HG03439 (cell line): ENCODE data around the gene KATNAL2.

Experiments
- ATAC-seq: cut with Tn5 transposase; IDR thresholded peaks from one replicate; pipeline ENCODE4 v1.9.1; 2021; ENCODE audit warnings: mild to moderate bottlenecking, moderate library complexity; ENCODE audit not compliant: unreplicated experiment

The KATNAL2 gene

DNA sequence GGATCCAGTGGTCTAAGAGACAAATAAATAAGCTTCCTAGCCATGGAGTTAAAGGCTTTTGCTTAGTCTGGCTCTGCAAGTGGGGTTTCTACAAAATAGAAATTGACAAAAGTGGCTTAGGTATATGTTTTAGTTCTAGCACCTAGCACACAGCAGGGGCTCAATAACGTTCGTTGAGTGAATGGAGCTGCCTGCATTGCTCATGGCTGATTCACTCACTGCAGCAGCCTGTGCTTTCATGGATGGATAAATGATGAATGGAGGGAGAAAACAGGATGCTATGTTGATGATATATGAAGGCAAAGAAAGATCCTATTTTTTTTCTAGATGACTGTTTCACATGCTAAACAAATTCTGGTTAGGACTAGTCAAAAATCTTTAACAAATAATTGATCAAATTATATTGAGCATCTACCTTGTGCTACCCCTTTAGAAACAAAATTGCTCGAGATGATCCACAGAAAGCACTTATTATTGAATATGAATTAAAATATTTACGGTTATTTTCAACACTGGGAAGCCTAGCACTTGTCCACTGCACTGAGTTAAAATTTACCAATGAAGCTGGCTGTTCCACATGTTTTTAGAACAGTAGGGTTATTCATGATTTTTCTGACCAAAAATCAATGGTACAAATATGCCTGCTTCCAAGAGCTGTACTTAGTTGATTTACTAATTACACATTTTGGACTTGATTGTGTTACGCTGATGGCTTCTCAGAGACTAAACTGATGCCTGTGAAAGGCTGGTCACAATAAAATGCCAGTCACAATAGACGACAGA lies 193.3 kb downstream of the KATNAL2 start:
- ATAC-seq: no peak

DNA sequence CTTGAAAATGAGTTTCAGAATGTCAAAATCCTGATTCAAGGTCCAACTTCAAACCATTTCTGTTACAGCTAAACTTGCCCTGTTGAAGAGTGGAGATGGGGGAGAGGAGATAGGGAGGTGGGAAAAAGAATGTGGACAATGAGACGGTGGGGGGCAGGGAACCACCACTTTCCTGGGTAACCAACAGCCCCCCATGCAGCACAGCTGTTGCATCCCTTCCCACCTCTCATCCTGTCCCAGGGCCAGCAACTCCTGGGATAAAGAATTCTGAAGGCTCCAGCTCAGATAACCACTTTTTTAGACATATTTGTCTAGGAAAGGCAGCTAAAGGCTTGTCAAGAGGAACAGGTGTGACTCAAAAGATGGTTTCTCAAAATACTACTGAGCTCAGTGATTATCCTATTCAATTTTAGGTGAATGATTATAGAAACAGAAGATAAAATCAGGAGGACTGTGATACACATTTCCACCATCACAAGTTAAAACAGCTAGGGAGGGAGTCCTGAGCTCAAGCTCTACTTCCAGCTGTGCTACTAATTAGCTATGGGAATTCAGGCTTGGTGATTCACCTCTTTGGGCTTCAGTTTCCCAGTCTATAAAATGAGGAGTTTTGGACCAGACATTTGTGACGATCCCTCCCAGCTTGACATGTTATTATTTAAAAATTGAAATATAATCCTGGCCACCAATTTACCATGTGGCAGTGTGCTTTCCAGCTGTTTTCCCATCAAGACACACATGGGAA lies 196.6 kb downstream of the KATNAL2 start:
- ATAC-seq: no peak

DNA sequence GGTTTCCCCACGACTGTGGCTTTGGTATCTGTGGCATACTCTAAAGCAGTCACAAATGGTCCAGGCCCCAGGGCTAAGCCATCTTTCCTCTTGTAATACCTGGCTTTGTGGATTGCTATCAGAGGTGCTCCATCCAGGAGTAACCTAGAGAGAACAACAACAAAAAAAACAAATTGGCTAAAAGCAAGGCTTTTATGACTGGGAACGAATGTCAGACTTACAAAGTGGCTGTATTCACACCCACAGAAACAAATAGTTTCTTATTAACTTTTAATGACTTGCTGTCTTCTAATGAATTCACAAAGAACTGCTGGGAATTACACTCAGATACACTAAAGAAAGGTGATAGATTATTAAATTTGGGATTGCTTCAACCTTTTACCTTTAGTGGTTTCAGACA lies 197.8 kb downstream of the KATNAL2 start:
- no peak for ATAC-seq

DNA sequence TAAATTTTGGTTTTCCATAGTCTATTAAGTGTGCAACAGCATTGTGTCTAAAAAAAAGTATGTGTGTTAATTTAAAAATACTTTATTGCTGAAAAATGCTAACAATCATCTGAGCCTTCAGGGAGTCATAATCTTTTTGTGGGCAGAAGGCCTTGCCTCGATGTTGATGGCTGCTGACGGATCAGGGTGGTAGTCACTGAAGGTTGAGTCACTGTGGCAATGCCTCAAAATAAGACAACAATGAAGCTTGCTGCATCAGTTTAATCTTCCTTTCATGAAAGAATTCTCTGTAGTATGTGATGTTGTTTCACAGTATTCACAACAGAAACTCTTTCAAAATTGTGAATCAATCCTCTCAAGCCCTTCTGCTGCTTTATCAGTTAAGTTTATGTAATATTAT lies 201.6 kb downstream of the KATNAL2 start:
- no peak for ATAC-seq

DNA sequence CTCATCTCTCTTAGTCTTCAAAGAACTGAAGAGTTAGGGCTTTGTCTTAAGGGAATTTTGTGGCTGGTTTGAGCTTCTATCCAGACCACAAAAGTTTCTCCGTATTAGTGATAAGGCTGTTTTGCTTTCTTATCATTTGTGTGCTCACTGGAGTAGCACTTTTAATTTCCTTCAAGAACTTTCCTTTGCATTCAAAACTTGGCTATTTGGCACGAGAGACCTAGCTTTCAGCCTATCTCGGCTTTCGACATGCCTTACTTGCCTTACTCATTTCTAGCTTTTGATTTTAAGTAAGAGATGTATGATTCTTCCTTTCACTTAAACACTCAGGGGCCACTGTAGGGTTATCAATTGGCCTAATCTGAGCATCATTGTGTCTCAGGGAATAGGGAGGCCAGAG lies 203.0 kb downstream of the KATNAL2 start:
- ATAC-seq: peak; percentile 89

DNA sequence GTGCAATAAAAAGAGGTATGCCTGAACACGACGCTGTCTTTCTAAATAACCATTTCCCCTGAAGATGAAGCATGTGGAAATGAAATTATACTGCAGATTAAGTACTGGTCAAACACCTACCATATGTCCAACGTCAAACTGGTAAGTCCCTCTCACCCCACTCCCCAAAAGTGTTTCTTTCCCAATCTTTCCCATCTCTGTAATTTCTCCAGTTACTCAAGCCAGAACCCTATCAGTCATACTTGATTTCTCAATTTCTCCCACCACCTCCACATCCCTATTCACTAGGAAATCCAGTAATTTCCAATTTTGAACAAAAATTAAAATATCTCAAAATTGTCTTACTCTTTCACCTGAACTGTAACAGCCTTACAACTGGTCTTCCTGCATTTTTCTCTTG lies 203.7 kb downstream of the KATNAL2 start:
- ATAC-seq: no peak

DNA sequence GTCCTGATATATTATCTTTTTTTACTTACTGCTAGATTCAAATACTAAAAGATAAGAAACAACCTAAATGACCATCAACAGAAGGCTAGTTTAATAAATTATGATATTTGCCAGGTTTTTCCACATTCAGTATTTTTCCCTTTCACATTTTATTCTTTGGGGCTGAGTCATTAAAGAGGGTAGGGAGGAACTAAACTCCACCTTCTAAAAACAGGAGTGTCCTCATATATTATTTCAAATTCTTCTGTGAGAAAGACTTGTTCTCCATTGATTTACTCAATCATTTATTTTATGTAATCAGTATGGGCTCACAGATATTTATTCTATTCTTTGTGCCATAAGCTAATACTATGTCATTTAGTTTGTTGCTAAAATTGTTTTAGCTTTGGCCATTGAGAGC lies 223.9 kb downstream of the KATNAL2 start:
- no peak for ATAC-seq

DNA sequence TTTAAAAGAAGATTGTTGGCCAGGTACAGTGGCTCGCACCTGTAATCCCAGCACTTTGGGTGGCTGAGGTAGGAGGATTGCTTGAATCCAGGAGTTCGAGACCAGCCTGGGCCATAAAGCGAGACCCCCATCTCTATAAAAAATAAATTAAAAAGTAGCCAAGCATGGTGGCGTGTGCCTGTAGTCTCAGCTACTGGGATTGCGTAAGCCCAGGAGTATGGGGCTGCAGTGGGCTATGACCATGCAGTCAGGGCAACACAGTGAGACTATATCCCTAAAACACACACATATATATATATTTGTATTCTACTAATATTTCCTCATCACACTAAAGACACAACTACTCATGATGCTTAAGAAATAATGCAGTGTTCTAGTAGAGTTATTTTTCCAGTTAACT lies 225.8 kb downstream of the KATNAL2 start:
- ATAC-seq: no peak

DNA sequence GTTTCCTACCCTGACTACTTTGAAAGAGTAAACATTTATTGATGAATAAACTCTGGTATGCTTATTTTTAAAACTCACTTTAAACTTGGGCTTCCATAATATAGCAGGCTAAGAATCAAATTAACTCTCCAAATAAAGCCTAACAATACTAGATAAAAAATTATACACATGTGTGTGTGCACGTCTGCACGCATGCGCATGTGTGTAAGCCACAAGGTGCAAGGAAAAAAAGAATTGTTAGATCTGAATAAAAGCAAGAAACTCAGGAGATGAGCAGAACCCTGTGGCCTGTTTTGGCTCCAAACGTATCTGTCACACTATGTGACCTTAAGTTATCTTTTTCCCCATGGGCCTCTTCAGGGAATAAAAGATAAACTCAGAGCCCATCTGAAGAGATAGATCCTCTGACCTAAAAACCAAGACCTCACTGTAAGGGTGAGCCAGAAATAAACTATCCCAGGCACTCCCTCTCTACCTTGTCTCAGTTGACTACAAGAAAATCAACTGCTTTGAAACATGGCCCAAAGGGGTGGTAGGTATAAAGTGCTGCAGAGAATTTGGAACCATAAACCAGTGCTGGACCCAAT lies 226.6 kb downstream of the KATNAL2 start:
- ATAC-seq: no peak

DNA sequence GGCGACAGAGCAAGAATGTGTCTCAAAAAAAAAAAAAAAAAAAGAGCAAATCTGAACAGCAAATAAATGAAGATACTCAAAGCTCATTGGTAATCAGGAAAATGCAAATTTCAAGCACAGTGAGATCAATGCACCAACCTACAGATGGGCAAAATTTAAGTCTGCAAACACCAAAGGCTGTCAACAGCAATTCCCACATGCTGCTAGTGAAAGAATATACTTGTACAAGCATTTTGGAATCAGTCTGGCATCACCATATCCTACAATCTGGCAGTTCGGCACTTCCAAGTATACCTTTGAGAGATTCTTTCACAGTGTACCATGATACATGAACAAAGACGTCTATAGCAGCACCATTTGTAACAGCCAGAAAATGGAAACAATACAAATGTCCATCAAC lies 228.8 kb downstream of the KATNAL2 start:
- no peak for ATAC-seq

DNA sequence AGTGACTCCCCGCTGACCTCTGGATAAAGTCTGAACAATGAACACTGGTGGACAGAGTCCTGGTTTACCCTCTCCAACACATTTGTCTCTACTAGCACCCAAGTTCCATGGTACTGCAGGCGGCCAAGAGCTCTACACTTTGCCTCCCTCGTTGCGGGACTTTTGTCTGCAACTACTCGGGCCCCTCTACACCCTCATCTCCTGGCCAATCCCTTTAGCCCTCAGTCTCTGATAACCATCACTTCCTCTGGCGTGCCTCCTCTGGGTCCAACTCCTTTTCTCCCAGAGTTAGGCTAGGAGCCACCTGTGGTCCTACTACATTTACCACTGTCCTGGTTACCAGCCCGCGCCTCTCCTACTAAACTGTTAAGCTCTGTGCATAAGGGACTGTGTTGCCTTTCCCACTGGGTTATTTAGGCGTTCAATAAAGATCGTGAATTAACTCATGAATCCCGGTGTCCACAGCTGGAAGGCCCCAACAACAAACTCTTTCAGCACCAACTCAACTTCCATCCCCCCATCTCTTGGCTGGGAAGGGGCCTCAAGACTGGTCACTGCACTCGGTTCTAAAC lies 232.1 kb downstream of the KATNAL2 start:
- ATAC-seq: no peak

DNA sequence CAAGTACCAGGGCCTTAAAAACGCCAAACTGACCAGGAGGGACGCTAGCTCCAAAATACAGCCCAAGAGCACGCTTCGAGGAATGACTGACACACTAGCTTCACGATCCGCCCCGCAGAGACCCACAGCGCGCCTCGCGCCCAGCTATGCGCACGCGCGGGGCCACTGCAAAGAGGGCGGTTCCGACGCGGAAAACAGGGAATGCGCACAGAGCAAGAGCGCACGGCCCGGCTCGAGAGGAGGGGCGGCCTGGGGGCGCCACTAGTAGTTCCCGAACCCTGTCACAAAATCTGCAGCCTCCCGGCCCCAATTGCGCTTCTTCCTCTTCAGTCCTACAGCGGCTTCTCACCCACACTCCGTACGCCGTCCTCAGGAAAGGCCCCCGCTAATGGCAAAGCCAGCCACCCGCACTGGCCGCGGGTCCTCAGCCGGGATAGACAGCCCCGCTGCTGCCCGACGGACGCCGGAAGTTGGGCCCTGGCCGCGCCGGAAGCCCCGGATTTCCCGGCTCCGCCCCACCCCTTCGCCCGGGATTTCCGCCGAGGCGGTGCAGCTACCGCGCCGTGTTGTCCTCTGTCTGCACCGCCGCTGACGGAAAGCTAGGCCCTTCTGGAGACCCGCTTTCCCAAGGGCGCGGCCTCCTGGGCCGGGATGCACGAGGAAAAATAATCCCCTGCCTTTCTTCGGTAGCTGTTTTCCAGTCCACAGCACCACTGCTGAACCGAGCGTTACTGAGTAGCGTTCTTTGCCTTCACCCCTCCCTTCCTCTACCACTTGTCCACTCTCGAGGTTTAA lies 232.8 kb downstream of the KATNAL2 start, which contains the start of gene HDHD2:
HDHD2 (minus strand) TSS at position 472 of the 795 bp plus-strand sequence. CDS start 14,061 bp downstream, outside the sequence.
- peak; percentile 91 for ATAC-seq

DNA sequence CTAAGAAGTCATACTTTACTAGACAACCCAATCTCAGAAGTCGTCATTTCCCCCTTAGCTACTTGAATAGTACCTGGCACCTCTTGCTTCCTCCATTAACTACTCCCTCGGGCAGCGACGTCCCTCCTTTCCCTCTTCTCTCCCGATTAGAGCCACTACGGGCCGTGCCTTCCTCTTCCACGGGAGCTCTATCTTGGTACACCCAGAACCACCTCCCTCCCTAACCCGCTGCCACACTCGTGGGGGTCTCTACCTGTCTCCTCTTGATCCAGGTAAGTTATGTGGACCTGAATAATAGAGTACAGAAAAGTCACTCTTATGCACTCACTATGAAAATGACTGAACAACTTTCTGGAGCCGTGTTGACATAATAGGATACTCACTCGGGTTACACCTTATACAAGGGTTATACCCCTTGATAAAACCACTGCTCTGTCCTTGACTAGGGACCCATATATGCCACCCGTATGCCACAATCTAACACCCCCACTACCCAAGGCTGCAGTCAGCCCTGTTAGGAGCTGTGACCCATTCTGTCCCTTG lies 233.5 kb downstream of the KATNAL2 start:
- peak; percentile 15 for ATAC-seq

DNA sequence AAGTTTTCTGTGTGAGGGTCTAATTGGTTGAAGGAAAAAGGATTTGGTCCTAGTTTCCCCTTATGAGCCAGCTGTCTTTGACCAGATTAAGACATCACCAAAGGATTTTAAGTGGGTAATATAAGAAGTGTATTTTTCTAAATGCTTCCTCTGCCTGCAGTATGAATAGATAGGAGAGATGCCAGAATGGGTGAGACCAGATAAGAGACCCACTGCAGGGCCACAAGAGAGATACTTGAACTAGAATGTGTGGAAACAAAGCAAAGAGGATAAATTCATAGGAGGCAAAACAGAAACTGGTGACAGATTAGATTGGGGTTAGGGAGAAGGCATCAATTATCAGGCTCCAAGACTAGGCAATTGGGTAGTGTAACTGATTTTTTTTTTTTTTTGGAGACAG lies 234.0 kb downstream of the KATNAL2 start:
- ATAC-seq: no peak
